GM23248 (cell line): Measurements from ENCODE around the gene SUOX.

Experiments used
- EZH2 ChIP-seq: fragments of 200-600 bp; sonication (generic); IDR thresholded peaks from 2 replicates; pipeline ENCODE4 v1.6.1; 2018; ENCODE audit warnings: antibody characterized with exemption, mild to moderate bottlenecking; ENCODE audit not compliant: insufficient read depth, poor library complexity, severe bottlenecking
- EZH2phosphoT487 ChIP-seq: fragments of 200-600 bp; sonication (generic); IDR thresholded peaks from 2 replicates; pipeline ENCODE4 v1.6.1; 2018; ENCODE audit warnings: antibody characterized with exemption, moderate library complexity, mild to moderate bottlenecking, low read depth; ENCODE audit not compliant: insufficient read depth

GRCh38 chr12:55979069-55979468 is 18.0 kb upstream of the SUOX start:
- TF ChIP-seq EZH2 (no peak), EZH2phosphoT487 (no peak)
